Activated B cell treated with CpG ODN at 0.5 μM for 24 hours (primary cell): Measurements from ENCODE around the gene ZBTB40. TPM values are rescaled to one million over a fixed set of nuclear protein-coding genes. Genes with fewer than 3 reads are reported as not detected.

ENCODE experiments used
- ATAC-seq: fragments of 200-7000 bp; cut with Tn5 transposase; one replicate; pipeline ENCODE4 v1.10.0; 2021; ENCODE audit warnings: low read depth, mild to moderate bottlenecking, moderate library complexity
- CTCF ChIA-PET: fragments of 350-600 bp; sonication (Branson Sonifier 250); formaldehyde crosslinking; loops from one replicate; lab custom pipeline; 2021; ENCODE audit warnings: antibody characterized with exemption; lab: Charles Lee
- POLR2A ChIA-PET: fragments of 350-600 bp; sonication (Branson Sonifier 250); formaldehyde crosslinking; loops from one replicate; lab custom pipeline; 2021; ENCODE audit warnings: antibody characterized with exemption; lab: Charles Lee
- DNase-seq: peaks from one replicate; pipeline ENCODE4 v3.0.0; 2022
- H3K27ac Mint-ChIP-seq: one replicate; pipeline ENCODE4 v1.8.0; 2020; ENCODE audit warnings: mixed read lengths
- H3K27me3 Mint-ChIP-seq: one replicate; pipeline ENCODE4 v1.8.0; 2021; ENCODE audit warnings: mixed read lengths
- H3K36me3 Mint-ChIP-seq: one replicate; pipeline ENCODE4 v1.8.0; 2021; ENCODE audit warnings: low read depth, mixed read lengths
- H3K4me1 Mint-ChIP-seq: one replicate; pipeline ENCODE4 v1.8.0; 2021; ENCODE audit warnings: mixed read lengths
- H3K4me3 Mint-ChIP-seq: one replicate; pipeline ENCODE4 v1.8.0; 2020; ENCODE audit warnings: mild to moderate bottlenecking, mixed read lengths
- H3K9me3 Mint-ChIP-seq: one replicate; pipeline ENCODE4 v1.8.0; 2020; ENCODE audit warnings: mixed read lengths
- intact Hi-C: fragments of 100-400 bp; cut with micrococcal nuclease; formaldehyde crosslinking; loops from one replicate; pipeline ENCODE4 v1.15.1; 2024
- total RNA-seq: library from RNA; stranded (reverse); gene quantifications from 2 replicates; pipeline ENCODE4 v1.2.3, GENCODE V29; 2022
- TF ChIP-seq, protein P1 (sequence below): fragments of 200-600 bp; IDR thresholded peaks from one replicate; pipeline ENCODE4 v1.8.0; 2022; ENCODE audit warnings: antibody characterized with exemption, mild to moderate bottlenecking

Gene ZBTB40
- total RNA-seq, 1 donor from 2014 or later = 36.2 TPM

DNA sequence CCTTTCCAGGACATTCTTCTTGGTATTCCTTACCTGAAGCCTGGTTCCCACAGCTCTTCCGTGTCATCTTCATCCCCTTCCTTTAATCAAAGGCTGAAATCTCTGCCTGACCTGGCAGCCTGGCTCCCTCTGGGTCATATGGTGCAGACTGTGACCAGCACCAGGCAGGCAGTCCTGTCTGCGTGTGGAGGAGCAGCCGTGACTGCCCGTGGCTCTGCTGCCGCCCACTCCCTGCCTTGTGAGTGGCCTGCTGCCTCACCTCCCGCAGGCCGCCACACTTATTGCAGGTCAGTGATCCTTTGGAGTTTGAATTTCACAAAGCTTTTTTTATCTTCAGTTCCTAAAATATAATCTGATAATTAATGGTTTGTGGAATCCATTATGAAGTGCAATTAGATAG is 75.5 kb downstream of the ZBTB40 start:
- H3K4me3 Mint-ChIP-seq = no peak overlapping the region
- TF ChIP-seq, protein P1, sequence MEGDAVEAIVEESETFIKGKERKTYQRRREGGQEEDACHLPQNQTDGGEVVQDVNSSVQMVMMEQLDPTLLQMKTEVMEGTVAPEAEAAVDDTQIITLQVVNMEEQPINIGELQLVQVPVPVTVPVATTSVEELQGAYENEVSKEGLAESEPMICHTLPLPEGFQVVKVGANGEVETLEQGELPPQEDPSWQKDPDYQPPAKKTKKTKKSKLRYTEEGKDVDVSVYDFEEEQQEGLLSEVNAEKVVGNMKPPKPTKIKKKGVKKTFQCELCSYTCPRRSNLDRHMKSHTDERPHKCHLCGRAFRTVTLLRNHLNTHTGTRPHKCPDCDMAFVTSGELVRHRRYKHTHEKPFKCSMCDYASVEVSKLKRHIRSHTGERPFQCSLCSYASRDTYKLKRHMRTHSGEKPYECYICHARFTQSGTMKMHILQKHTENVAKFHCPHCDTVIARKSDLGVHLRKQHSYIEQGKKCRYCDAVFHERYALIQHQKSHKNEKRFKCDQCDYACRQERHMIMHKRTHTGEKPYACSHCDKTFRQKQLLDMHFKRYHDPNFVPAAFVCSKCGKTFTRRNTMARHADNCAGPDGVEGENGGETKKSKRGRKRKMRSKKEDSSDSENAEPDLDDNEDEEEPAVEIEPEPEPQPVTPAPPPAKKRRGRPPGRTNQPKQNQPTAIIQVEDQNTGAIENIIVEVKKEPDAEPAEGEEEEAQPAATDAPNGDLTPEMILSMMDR = no peak
- CTCF ChIA-PET = no interaction called here
- H3K27me3 Mint-ChIP-seq = no peaks in the 10 kb centered on the region
- H3K4me1 Mint-ChIP-seq = no peaks in the 10 kb centered on the region
- ATAC-seq (no peak), DNase-seq (no peak)
- H3K36me3 Mint-ChIP-seq = peaks cover 76% of the 10 kb centered on the region
- POLR2A ChIA-PET = no interaction called here
- intact Hi-C loops = no loop called here
- H3K27ac Mint-ChIP-seq = no peak overlapping the region
- H3K9me3 Mint-ChIP-seq = no peaks in the 10 kb centered on the region

DNA sequence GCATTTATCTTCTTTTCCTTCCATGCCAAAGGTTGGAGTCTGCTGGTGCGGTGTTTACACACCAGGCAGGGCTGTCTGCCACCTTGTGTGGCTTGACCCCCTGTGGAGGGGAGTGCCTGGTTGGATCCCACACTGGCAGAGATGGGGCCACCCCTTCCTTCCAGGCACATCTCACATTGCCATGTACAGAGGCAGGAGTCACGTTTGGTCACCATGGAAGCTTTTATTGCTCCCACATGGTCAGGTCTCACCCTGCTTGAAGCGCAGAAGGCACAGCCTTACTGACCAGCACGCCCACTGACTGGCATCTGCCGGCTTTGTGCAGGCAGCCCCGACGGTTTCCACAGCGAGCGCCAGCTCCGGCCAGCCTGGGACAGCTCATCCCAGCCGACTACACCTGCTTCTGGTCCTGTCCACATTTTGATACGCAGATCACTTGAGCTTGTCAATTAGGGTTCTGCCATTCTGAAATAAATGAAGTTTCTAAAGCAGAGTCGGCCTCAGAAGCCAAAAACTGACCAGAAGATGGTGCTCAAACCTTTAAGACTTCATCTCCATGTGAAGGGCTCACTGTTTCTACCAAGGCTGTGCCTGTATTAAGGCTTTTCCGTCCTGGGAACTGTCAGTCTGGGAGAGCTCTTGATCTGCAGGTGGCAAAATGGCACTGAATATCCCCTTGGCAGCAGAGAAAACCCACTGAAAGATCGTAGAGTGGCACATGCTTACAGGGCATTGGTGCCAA is 76.1 kb downstream of the ZBTB40 start:
- POLR2A ChIA-PET = no interaction called here
- H3K4me3 Mint-ChIP-seq = no peak overlapping the region
- intact Hi-C loops = no loop called here
- no peaks in the 10 kb centered on the region for H3K4me1 Mint-ChIP-seq
- TF ChIP-seq, protein P1 = no peak
- CTCF ChIA-PET = no interaction called here
- H3K9me3 Mint-ChIP-seq = no peaks in the 10 kb centered on the region
- no peaks in the 10 kb centered on the region for H3K27me3 Mint-ChIP-seq
- ATAC-seq (no peak), DNase-seq (no peak)
- H3K36me3 Mint-ChIP-seq = peaks cover 75% of the 10 kb centered on the region
- H3K27ac Mint-ChIP-seq = no peak overlapping the region

DNA sequence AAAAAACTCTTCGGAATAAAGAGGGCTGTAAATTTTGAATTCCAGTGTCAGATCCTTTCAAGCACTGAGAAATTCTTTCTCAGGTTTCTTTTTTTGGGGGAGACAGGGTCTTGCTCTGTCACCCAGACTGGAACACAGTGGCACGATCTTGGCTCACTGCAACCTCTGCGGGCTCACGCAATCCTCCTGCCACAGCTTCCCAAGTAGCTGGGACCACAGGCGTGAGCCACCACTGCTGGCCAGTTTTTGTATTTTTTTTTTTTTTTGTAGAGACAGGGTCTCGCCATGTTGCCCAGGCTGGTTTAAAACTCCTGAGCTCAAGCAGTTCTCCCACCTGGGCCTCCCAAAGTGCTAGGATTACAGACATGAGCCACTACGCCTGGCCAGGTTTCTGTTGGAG is 76.8 kb downstream of the ZBTB40 start:
- ATAC-seq (no peak), DNase-seq (no peak)
- Mint-ChIP-seq H3K27ac (no peak overlapping the region), H3K36me3 (peaks cover 75% of the 10 kb centered on the region), H3K9me3 (no peaks in the 10 kb centered on the region), H3K4me3 (no peak overlapping the region), H3K27me3 (no peaks in the 10 kb centered on the region), H3K4me1 (no peaks in the 10 kb centered on the region)
- POLR2A ChIA-PET = no interaction called here
- TF ChIP-seq, protein P1 = no peak
- CTCF ChIA-PET = no interaction called here
- intact Hi-C loops = no loop called here

DNA sequence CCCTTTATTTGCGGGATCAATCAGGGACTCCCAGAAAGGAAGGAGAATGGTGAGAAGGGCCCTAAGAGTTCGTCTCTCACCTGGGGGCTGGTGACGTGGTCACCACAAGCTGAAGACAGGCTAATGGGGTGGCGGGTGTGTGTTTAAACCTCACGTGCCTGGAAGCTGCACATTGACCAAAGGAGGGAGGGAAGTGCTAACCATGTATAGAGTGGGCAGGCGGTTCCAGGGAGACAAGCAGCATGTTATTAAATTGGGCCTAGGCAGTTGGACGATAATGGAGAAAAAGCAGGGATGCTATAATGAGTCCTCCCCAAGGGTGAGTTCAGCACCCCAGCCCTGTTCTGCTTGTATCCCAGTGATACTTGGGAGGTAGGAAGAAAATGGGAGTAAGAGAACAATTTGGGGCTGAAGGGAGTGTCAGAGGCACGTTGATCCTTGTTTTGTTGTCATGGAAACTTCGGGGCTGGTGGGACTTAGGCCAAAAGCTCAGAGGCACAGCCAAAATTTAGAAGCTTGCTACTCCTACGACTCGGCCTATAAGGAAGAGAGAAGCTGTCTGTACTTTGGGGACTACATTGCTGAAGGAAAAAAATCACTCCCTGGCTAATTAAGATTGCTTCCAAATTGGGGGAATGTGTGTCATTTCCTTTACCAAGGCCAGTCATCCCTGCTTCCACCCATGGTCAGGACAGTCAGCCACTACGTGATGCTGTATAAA is 78.4 kb downstream of the ZBTB40 start:
- no peaks in the 10 kb centered on the region for H3K27me3 Mint-ChIP-seq
- DNase-seq = no peak
- no peak overlapping the region for H3K27ac Mint-ChIP-seq
- intact Hi-C loops = no loop called here
- TF ChIP-seq, protein P1 = no peak
- POLR2A ChIA-PET = no interaction called here
- CTCF ChIA-PET = no interaction called here
- H3K9me3 Mint-ChIP-seq = no peaks in the 10 kb centered on the region
- no peak for ATAC-seq
- H3K4me3 Mint-ChIP-seq = no peak overlapping the region
- H3K4me1 Mint-ChIP-seq = no peaks in the 10 kb centered on the region
- H3K36me3 Mint-ChIP-seq = peaks cover 66% of the 10 kb centered on the region

DNA sequence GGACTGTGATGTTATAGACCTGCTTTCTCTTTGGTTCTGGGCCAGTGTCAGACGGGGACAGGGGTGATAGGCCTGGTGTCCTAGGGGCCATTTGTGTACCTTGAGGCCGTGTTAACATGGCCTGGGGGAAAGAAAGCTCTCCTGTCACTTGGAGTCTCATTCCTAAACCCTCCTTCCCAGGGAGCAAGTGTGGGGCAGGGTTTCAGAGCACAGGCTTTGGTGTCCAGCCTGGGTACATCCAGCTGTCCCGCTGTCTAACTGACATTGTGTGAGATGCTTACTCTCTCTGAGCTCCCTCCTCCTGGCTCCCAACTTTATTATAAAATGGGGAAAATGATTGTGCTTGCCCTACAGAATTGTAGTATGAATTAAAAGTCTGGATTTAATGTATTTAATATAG is 79.1 kb downstream of the ZBTB40 start:
- intact Hi-C loops = no loop called here
- H3K9me3 Mint-ChIP-seq = no peaks in the 10 kb centered on the region
- TF ChIP-seq, protein P1 = no peak
- no peak overlapping the region for H3K4me3 Mint-ChIP-seq
- DNase-seq (no peak), ATAC-seq (no peak)
- H3K36me3 Mint-ChIP-seq = peaks cover 60% of the 10 kb centered on the region
- H3K27me3 Mint-ChIP-seq = no peaks in the 10 kb centered on the region
- ChIA-PET POLR2A (no interaction called here), CTCF (no interaction called here)
- no peak overlapping the region for H3K27ac Mint-ChIP-seq
- no peaks in the 10 kb centered on the region for H3K4me1 Mint-ChIP-seq
